K562 (cell line): ENCODE measurements around the gene TERC. TPM values are rescaled to one million over a fixed set of nuclear protein-coding genes. Genes with fewer than 3 reads are reported as not detected.
A peak's percentile ranks its signal among the peaks of the same experiment; 100 is the strongest.

Source experiments
- ATF7 ChIP-seq: fragments of 450-650 bp; IDR thresholded peaks from 2 replicates; pipeline ENCODE4 v1.7.1; 2014; ENCODE audit warnings: mild to moderate bottlenecking, moderate library complexity
- BHLHE40 ChIP-seq: IDR thresholded peaks from 2 replicates; pipeline ENCODE4 v1.6.1; 2011; ENCODE audit warnings: low read length, improper control_type of control experiment
- CEBPG ChIP-seq, 3 experiments: fragments of 200-800 bp in 1 of 3; sonication (Bioruptor generic) in 1 of 3; sonication (generic) in 1 of 3; formaldehyde crosslinking in 1 of 3; IDR thresholded peaks in 2 of 3; conservative IDR thresholded peaks in 1 of 3; 2 replicates each; pipeline versions ENCODE4 v1.6.1 to v1.8.0; 2016 to 2022; ENCODE audit warnings: missing compliant biosample characterization in 2 of 3, missing genetic modification characterization in 2 of 3, mild to moderate bottlenecking in 1 of 3, missing genetic modification reagents in 1 of 3
- ELK3 ChIP-seq: fragments of 450-650 bp; formaldehyde crosslinking; IDR thresholded peaks from 2 replicates; pipeline ENCODE4 v1.4.0; 2020; ENCODE audit warnings: mild to moderate bottlenecking
- HNRNPK ChIP-seq: fragments of 200-400 bp; formaldehyde crosslinking; IDR thresholded peaks from one replicate; pipeline ENCODE4 v1.6.1; 2018; ENCODE audit warnings: mild to moderate bottlenecking, low read depth, low read length; ENCODE audit not compliant: poor library complexity, severe bottlenecking
- KAT7 ChIP-seq: sonication (generic); formaldehyde crosslinking; IDR thresholded peaks from 2 replicates; pipeline ENCODE4 v1.8.0; 2022; ENCODE audit warnings: missing genetic modification reagents, mild to moderate bottlenecking, borderline replicate concordance
- MEIS2 ChIP-seq: fragments of 450-650 bp; IDR thresholded peaks from 2 replicates; pipeline ENCODE4 v1.6.1; 2014; ENCODE audit warnings: mild to moderate bottlenecking; ENCODE audit not compliant: partially characterized antibody
- PCBP2 ChIP-seq: fragments of 200-400 bp; formaldehyde crosslinking; IDR thresholded peaks from 2 replicates; pipeline ENCODE4 v1.6.1; 2018; ENCODE audit warnings: low read length, low read depth, mild to moderate bottlenecking, moderate library complexity; ENCODE audit not compliant: poor library complexity, severe bottlenecking
- PHB ChIP-seq: fragments of 250-450 bp; sonication (Bioruptor Pico); IDR thresholded peaks from 2 replicates; pipeline ENCODE4 v1.5.0; 2021
- RFX5 ChIP-seq: IDR thresholded peaks from 2 replicates; pipeline ENCODE4 v1.6.1; 2011; ENCODE audit warnings: low read depth, mild to moderate bottlenecking, improper control_type of control experiment, low read length
- ZKSCAN8 ChIP-seq: fragments of 200-800 bp; sonication (Bioruptor generic); IDR thresholded peaks from 2 replicates; pipeline ENCODE4 v1.6.1; 2016; ENCODE audit warnings: missing genetic modification characterization, missing compliant biosample characterization
- ZNF407 ChIP-seq: fragments of 450-650 bp; IDR thresholded peaks from 2 replicates; pipeline ENCODE4 v1.6.1; 2016; ENCODE audit warnings: low read depth
- ZNF408 ChIP-seq: fragments of 250-450 bp; sonication (Bioruptor Pico); IDR thresholded peaks from 2 replicates; pipeline ENCODE4 v1.4.0; 2020; ENCODE audit warnings: low read depth, mild to moderate bottlenecking, moderate library complexity
- ZNF518B ChIP-seq: fragments of 250-450 bp; sonication (Bioruptor Pico); IDR thresholded peaks from 2 replicates; pipeline ENCODE4 v1.5.0; 2021; ENCODE audit warnings: mild to moderate bottlenecking, moderate library complexity
- ZNF778 ChIP-seq: fragments of 450-650 bp; formaldehyde crosslinking; IDR thresholded peaks from 2 replicates; pipeline ENCODE4 v1.4.0; 2020; ENCODE audit warnings: mild to moderate bottlenecking, moderate library complexity
- polyA plus RNA-seq, 8 experiments: library from polyadenylated mRNA; depleted of rRNA in 4 of 8; stranded (reverse) in 5 of 8; unstranded in 3 of 8; fragments of >200 nt; fragmentation: Nextera tagmentation in 2 of 8; fragmentation: Illumina TruSeq in 1 of 8; extraction: Ambion mirVana in 2 of 8; extraction: Trizol in 1 of 8; gene quantifications; 2 replicates each; pipeline versions ENCODE4 v1.2.1 to v1.2.3, GENCODE V29; 2011 to 2014; ENCODE audit warnings: inconsistent platforms in 1 of 8, missing spikeins in 1 of 8
- total RNA-seq, 7 experiments: library from RNA; depleted of rRNA in 6 of 7; stranded (reverse); fragments of >200 nt in 6 of 7; fragmentation: Illumina TruSeq in 2 of 7; extraction: Trizol in 2 of 7; gene quantifications; 2 replicates each; pipeline versions ENCODE4 v1.2.1 to v1.2.3, GENCODE V29; 2011 to 2021; ENCODE audit warnings: low replicate concordance in 1 of 7

TERC gene
- total and polyA plus RNA-seq, 9 of the 15 experiments (the other 6 are each of a cell fraction or from before 2014, with no cell fraction given), result 0.77 to 234 (median 27.9) TPM; not detected in 3

- no peak for TF ChIP-seq PCBP2
- no peak for TF ChIP-seq CEBPG (CRISPR knock-in tag; IDR thresholded peaks at IDR 0.05)
- no peak for TF ChIP-seq CEBPG (tag; conservative IDR thresholded peaks at IDR 0.05 in 1 of 2, IDR thresholded peaks at IDR 0.05 in 1 of 2)
- TF ChIP-seq ZNF408 (CRISPR knock-in tag), result no peak
- no peak for TF ChIP-seq ZNF407
- TF ChIP-seq ZNF778 (CRISPR knock-in tag), result no peak
- TF ChIP-seq PHB (CRISPR knock-in tag), result no peak
- TF ChIP-seq ELK3, result no peak
- TF ChIP-seq HNRNPK, result no peak
- TF ChIP-seq ZKSCAN8 (CRISPR knock-in tag), result no peak
- peak; percentile 56; the same call in 1 of the 2 replicates for TF ChIP-seq ATF7
- no peak for TF ChIP-seq KAT7 (CRISPR knock-in tag)
- no peak for TF ChIP-seq RFX5
- TF ChIP-seq BHLHE40, result 0 out of 2 replicates have a peak, but pooled peaks have one; percentile 15
- no peak for TF ChIP-seq MEIS2
- no peak for TF ChIP-seq ZNF518B (CRISPR knock-in tag)
Observed at GRCh38 chr3:169760479-169760878, 4.4 kb downstream of the TERC start (continued).
